ENCODE data around the gene CCDC197.

Gene CCDC197

DNA sequence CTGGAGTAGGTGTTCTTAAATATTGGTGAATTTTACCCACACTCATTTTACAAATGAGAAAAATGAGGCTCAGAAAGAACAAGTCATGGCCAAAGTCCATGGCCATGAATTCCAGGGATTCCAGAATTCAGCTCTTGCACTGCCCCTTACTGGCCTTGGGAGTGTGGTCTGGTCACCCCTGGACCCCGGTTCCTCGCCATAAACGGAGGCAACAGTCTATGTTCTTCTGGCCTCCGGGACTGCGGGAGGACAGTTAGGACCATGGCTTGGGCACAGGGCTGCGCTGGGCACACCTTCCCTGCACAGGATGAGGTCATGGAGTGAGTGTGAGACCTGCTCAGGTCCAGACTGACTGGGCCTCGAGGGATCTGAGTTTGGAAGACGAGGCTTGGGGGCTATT lies 6.9 kb downstream of the CCDC197 start:
- DNase-seq (ENCODE audit: low read depth), result no peak
- TF ChIP-seq POLR2A (IDR thresholded peaks at IDR 0.05; ENCODE audit: extremely low read depth, insufficient read length), result no peak
- no peak for TF ChIP-seq MYC (IDR thresholded peaks at IDR 0.05; ENCODE audit: low read depth, low read length)
- TF ChIP-seq, protein P1, sequence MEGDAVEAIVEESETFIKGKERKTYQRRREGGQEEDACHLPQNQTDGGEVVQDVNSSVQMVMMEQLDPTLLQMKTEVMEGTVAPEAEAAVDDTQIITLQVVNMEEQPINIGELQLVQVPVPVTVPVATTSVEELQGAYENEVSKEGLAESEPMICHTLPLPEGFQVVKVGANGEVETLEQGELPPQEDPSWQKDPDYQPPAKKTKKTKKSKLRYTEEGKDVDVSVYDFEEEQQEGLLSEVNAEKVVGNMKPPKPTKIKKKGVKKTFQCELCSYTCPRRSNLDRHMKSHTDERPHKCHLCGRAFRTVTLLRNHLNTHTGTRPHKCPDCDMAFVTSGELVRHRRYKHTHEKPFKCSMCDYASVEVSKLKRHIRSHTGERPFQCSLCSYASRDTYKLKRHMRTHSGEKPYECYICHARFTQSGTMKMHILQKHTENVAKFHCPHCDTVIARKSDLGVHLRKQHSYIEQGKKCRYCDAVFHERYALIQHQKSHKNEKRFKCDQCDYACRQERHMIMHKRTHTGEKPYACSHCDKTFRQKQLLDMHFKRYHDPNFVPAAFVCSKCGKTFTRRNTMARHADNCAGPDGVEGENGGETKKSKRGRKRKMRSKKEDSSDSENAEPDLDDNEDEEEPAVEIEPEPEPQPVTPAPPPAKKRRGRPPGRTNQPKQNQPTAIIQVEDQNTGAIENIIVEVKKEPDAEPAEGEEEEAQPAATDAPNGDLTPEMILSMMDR (IDR thresholded peaks at IDR 0.05; ENCODE audit: low read depth, low read length), result no peak
- TF ChIP-seq, protein P2, sequence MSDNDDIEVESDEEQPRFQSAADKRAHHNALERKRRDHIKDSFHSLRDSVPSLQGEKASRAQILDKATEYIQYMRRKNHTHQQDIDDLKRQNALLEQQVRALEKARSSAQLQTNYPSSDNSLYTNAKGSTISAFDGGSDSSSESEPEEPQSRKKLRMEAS (IDR thresholded peaks at IDR 0.05; ENCODE audit: low read depth, low read length), result no peak
- H3K4me3 ChIP-seq (ENCODE audit: low read depth, low read length), result no peak overlapping the region

DNA sequence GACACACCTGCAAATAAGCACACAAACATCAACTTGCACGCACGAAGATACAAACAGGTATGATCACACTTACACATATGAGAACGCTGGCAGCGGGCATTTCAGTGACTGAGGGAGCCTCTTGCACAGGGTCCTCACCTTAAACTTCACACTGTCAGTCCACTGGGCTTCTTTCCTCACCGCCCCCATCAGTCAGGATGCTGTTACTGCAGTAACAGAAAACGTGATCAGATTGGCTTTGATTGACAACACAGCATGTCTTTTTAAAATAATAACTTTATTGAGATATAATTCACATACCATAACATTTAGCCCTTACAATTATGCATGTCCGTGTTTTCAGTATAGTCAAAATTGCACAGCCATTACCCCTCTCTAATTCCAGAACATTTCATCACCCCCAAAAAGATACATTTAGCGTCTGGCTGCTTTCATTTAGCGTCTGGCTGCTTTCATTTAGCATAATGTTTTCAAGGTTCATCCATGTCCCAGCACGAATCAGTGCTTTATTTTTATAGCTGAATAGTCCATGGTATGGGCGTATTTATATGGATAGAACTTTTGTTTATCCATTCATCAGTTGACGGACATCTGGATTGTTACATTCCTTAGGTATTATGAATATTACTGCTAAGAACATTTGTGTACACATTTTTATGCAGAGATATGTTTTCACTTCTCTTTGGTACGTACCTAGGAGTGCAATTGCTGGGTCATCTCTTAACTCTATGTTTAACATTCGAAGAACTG lies 8.4 kb downstream of the CCDC197 start:
- TF ChIP-seq MYC (IDR thresholded peaks at IDR 0.05; ENCODE audit: low read depth, low read length), result no peak
- TF ChIP-seq, protein P1 (IDR thresholded peaks at IDR 0.05; ENCODE audit: low read depth, low read length), result peak; percentile 50
- no peak for DNase-seq (ENCODE audit: low read depth)
- no peak overlapping the region for H3K4me3 ChIP-seq (ENCODE audit: low read depth, low read length)

DNA sequence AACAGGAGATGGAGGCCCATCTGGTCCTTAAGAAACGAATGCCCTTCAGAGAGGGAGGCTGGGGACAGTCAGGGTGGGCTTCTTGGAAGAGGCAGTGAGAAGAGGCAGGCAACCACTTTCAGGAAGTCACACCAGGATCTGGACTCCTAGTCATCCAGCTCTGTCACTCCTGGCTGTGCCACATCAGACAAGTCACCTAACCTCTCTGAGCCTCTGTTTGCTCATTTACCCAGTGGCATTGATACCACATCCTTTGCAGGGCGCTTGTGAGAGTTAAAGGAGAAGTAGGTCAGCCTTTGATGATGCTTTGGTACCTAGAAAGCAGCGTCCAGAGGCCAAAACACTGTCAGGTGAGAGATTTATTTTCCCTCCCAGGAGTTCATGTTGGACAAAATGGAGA lies 11.1 kb downstream of the CCDC197 start:
- TF ChIP-seq, protein P2 (IDR thresholded peaks at IDR 0.05; ENCODE audit: low read depth, low read length), result no peak
- no peak for TF ChIP-seq POLR2A (IDR thresholded peaks at IDR 0.05; ENCODE audit: extremely low read depth, insufficient read length)
- no peak for TF ChIP-seq MYC (IDR thresholded peaks at IDR 0.05; ENCODE audit: low read depth, low read length)
- TF ChIP-seq, protein P1 (IDR thresholded peaks at IDR 0.05; ENCODE audit: low read depth, low read length), result no peak
- no peak overlapping the region for H3K4me3 ChIP-seq (ENCODE audit: low read depth, low read length)
- no peak for DNase-seq (ENCODE audit: low read depth)

DNA sequence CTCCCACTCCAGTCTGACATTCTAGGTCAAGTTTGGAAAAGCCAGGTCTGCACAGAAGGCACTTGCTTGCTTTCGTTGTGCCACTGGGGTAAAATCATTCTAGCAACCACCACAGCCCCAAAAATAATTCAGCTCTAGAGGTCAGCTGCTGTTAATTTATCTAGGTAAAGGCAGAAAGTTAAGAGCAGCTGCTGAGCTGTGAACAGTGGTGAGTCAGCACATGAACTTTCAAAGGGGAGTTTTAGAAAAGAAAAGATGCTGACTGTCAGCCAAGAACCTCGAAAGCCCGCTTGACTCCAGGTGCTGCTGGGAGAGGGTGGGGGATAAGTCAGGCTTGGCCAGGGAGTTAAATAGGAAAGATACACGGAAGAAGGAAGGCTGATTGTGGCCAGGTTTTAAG lies 12.7 kb downstream of the CCDC197 start:
- TF ChIP-seq, protein P1 (IDR thresholded peaks at IDR 0.05; ENCODE audit: low read depth, low read length), result no peak
- TF ChIP-seq POLR2A (IDR thresholded peaks at IDR 0.05; ENCODE audit: extremely low read depth, insufficient read length), result no peak
- TF ChIP-seq, protein P2 (IDR thresholded peaks at IDR 0.05; ENCODE audit: low read depth, low read length), result no peak
- TF ChIP-seq MYC (IDR thresholded peaks at IDR 0.05; ENCODE audit: low read depth, low read length), result no peak
- H3K4me3 ChIP-seq (ENCODE audit: low read depth, low read length), result no peak overlapping the region
- no peak for DNase-seq (ENCODE audit: low read depth)

DNA sequence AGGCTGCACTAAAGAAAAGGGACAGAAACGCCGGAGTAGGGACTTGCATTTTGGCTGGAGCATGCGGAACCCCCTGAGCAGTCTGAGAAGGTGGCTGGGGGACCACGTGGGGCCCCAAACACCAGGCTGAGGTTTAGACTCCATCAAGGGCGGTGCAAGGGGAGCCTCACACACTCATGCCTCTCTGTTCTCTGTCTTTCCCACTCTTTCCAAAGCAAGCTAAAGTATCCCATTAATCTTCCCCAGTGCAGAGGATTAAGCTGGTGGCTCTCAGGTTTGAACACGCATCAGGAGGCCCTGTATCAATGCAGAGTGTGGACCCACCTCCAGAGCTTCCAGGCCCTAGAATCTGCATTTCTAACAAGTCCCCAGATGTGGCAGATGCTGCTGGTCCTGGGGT lies 13.5 kb downstream of the CCDC197 start:
- no peak overlapping the region for H3K4me3 ChIP-seq (ENCODE audit: low read depth, low read length)
- TF ChIP-seq MYC (IDR thresholded peaks at IDR 0.05; ENCODE audit: low read depth, low read length), result no peak
- TF ChIP-seq, protein P2 (IDR thresholded peaks at IDR 0.05; ENCODE audit: low read depth, low read length), result no peak
- TF ChIP-seq, protein P1 (IDR thresholded peaks at IDR 0.05; ENCODE audit: low read depth, low read length), result no peak
- no peak for TF ChIP-seq POLR2A (IDR thresholded peaks at IDR 0.05; ENCODE audit: extremely low read depth, insufficient read length)
- DNase-seq (ENCODE audit: low read depth), result no peak
